ENCODE data around the gene HDHD2.

The HDHD2 gene

GRCh38 chr18:47063096-47063495 lies 87.2 kb downstream of the HDHD2 start:
- no peaks in the 10 kb centered on the region for H3K9me2 ChIP-seq (replicated peaks; ENCODE audit: insufficient read depth, low read length)
- H3K27ac ChIP-seq (ENCODE audit: low read depth, low read length), result no peak overlapping the region
- no peak overlapping the region for H2AFZ ChIP-seq (ENCODE audit: low read depth, low read length, severe bottlenecking)
- no peak overlapping the region for H3K9ac ChIP-seq (ENCODE audit: low read length)
- H4K20me1 ChIP-seq (ENCODE audit: low read depth, low read length), result no peaks in the 10 kb centered on the region
- no peak for TF ChIP-seq CTCF (IDR thresholded peaks at IDR 0.05; ENCODE audit: insufficient read depth, low read length, poor library complexity, severe bottlenecking)
- no peak for TF ChIP-seq EZH2phosphoT487 (conservative IDR thresholded peaks at IDR 0.05; ENCODE audit: low read length)
- H3K79me2 ChIP-seq (ENCODE audit: insufficient read depth, low read length), result no peaks in the 10 kb centered on the region
- no peaks in the 10 kb centered on the region for H3K9me3 ChIP-seq (ENCODE audit: insufficient read depth, low read length)
- H3K4me2 ChIP-seq (ENCODE audit: low read depth, low read length, poor library complexity, severe bottlenecking), result no peak overlapping the region
- H3F3A ChIP-seq (ENCODE audit: insufficient read depth), result no peaks in the 10 kb centered on the region
- H3K4me3 ChIP-seq (ENCODE audit: insufficient read depth, low read length, poor library complexity, severe bottlenecking), result no peak overlapping the region
- H3K27me3 ChIP-seq (ENCODE audit: low read length), result no peaks in the 10 kb centered on the region
- H3K36me3 ChIP-seq (ENCODE audit: low read length), result no peaks in the 10 kb centered on the region; the same call in 1 of the 2 replicates

DNA sequence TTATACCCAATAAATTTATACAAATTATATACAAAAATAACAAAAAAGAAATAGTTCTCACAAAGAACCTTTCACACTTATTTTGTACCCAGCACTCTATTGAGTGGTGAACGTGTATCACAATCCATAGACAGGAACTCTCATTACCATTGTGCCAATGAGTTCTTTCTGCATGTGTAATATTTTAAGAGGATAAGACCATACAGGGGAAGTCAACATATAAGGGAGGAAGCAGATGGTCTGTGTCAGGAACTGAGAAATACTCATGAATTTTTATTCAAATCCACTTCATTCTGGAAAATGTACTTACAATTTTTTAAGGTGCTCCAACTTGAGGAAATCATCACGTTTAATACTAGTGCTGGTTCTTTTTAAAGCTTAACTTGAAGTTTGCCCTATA lies 87.8 kb downstream of the HDHD2 start:
- no peaks in the 10 kb centered on the region for H3K27me3 ChIP-seq (ENCODE audit: low read length)
- no peak overlapping the region for H3K4me2 ChIP-seq (ENCODE audit: low read depth, low read length, poor library complexity, severe bottlenecking)
- no peak overlapping the region for H3K4me3 ChIP-seq (ENCODE audit: insufficient read depth, low read length, poor library complexity, severe bottlenecking)
- H3K9me3 ChIP-seq (ENCODE audit: insufficient read depth, low read length), result no peaks in the 10 kb centered on the region
- H3K9me2 ChIP-seq (replicated peaks; ENCODE audit: insufficient read depth, low read length), result no peaks in the 10 kb centered on the region
- H3K27ac ChIP-seq (ENCODE audit: low read depth, low read length), result no peak overlapping the region
- H2AFZ ChIP-seq (ENCODE audit: low read depth, low read length, severe bottlenecking), result no peak overlapping the region
- no peak overlapping the region for H3K9ac ChIP-seq (ENCODE audit: low read length)
- no peaks in the 10 kb centered on the region for H3K79me2 ChIP-seq (ENCODE audit: insufficient read depth, low read length)
- H3F3A ChIP-seq (ENCODE audit: insufficient read depth), result no peaks in the 10 kb centered on the region
- no peaks in the 10 kb centered on the region; the same call in 1 of the 2 replicates for H3K36me3 ChIP-seq (ENCODE audit: low read length)
- no peak for TF ChIP-seq EZH2phosphoT487 (conservative IDR thresholded peaks at IDR 0.05; ENCODE audit: low read length)
- TF ChIP-seq CTCF (IDR thresholded peaks at IDR 0.05; ENCODE audit: insufficient read depth, low read length, poor library complexity, severe bottlenecking), result no peak
- no peaks in the 10 kb centered on the region for H4K20me1 ChIP-seq (ENCODE audit: low read depth, low read length)
